NCI-H2107 treated with DMSO at 0.1 percent for 48 hours (cell line): ENCODE results near the gene SH3D19.

Source experiments
- DNase-seq: peaks from one replicate; lab custom pipeline; 2025; ENCODE audit not compliant: unreplicated experiment; lab: John Stamatoyannopoulos, UW

Gene SH3D19

GRCh38 chr4:151202381-151202780 lies 123.0 kb downstream of the SH3D19 start:
- DNase-seq, result no peak

- DNase-seq, result no peak
These were observed 125.8 kb downstream of the SH3D19 start for GRCh38 chr4:151199319-151200190.

GRCh38 chr4:151198748-151199147 lies 126.7 kb downstream of the SH3D19 start:
- DNase-seq, result no peak

- DNase-seq, result no peak
These were observed 128.2 kb downstream of the SH3D19 start for GRCh38 chr4:151197247-151197646.

GRCh38 chr4:151195801-151196200 lies 129.6 kb downstream of the SH3D19 start:
- no peak for DNase-seq

GRCh38 chr4:151193414-151193813 lies 132.0 kb downstream of the SH3D19 start:
- DNase-seq, result no peak

GRCh38 chr4:151192556-151193235 lies 132.7 kb downstream of the SH3D19 start:
- DNase-seq, result no peak

GRCh38 chr4:151184523-151185458 lies 140.6 kb downstream of the SH3D19 start:
- peak; percentile 20 for DNase-seq

GRCh38 chr4:151182455-151182996 lies 142.9 kb downstream of the SH3D19 start:
- DNase-seq, result no peak

GRCh38 chr4:151176685-151177084 lies 148.7 kb downstream of the SH3D19 start:
- no peak for DNase-seq

GRCh38 chr4:151175754-151176631 lies 149.4 kb downstream of the SH3D19 start:
- DNase-seq, result no peak

GRCh38 chr4:151175233-151175632 lies 150.2 kb downstream of the SH3D19 start:
- DNase-seq, result no peak

GRCh38 chr4:151174784-151175183 lies 150.6 kb downstream of the SH3D19 start:
- no peak for DNase-seq

- DNase-seq, result no peak
These were observed 151.5 kb downstream of the SH3D19 start for GRCh38 chr4:151173871-151174270.

- DNase-seq, result no peak
These were observed 155.5 kb downstream of the SH3D19 start for GRCh38 chr4:151169900-151170299.

- no peak for DNase-seq
These were observed 156.2 kb downstream of the SH3D19 start for GRCh38 chr4:151169223-151169622.

- no peak for DNase-seq
These were observed 157.8 kb downstream of the SH3D19 start for GRCh38 chr4:151167561-151167960.

GRCh38 chr4:151166636-151167035 lies 158.8 kb downstream of the SH3D19 start:
- peak; percentile 33 for DNase-seq

- no peak for DNase-seq
These were observed 160.0 kb downstream of the SH3D19 start for GRCh38 chr4:151165205-151166000.
